ENCODE data around the gene ZNF467. TPM values are rescaled to one million over a fixed set of nuclear protein-coding genes. Genes with fewer than 3 reads are reported as not detected.

Gene ZNF467
- total RNA-seq, 2 experiments from 2014 or later = 0.08 to 0.11 TPM

GRCh38 chr7:149790754-149791360 is 17.5 kb upstream of the ZNF467 start:
- ATAC-seq (no peak), DNase-seq (no peak)
- POLR2A ChIA-PET = no interaction called here
- Mint-ChIP-seq H3K27ac (no peak overlapping the region), H3K27me3 (ENCODE audit: low read depth) (peaks cover 12% of the 10 kb centered on the region), H3K4me1 (ENCODE audit: low read depth) (peaks cover 3% of the 10 kb centered on the region), H3K4me3 (no peak overlapping the region), H3K36me3 (ENCODE audit: low read depth) (no peaks in the 10 kb centered on the region), H3K9me3 (ENCODE audit: insufficient read depth) (no peaks in the 10 kb centered on the region)
- CTCF ChIA-PET = interaction anchor here (0.9 to 1.5 kb wide), 2 partner anchors 49 to 131 kb away, joined by 3 to 4 read pairs; no protein-coding TSS in a partner anchor

- no peaks in the 10 kb centered on the region for H3K9me3 Mint-ChIP-seq (ENCODE audit: insufficient read depth)
- DNase-seq (peak; percentile 62), ATAC-seq (peak; percentile 77)
- peaks cover 12% of the 10 kb centered on the region for H3K27me3 Mint-ChIP-seq (ENCODE audit: low read depth)
- H3K27ac Mint-ChIP-seq = no peak overlapping the region
- H3K36me3 Mint-ChIP-seq (ENCODE audit: low read depth) = no peaks in the 10 kb centered on the region
- ChIA-PET POLR2A (no interaction called here), CTCF (interaction anchor here (0.9 to 1.0 kb wide), 3 partner anchors 20 to 128 kb away, joined by 3 read pairs; no protein-coding TSS in a partner anchor)
- no peak overlapping the region for H3K4me3 Mint-ChIP-seq
- peaks cover 3% of the 10 kb centered on the region for H3K4me1 Mint-ChIP-seq (ENCODE audit: low read depth)
Observed at GRCh38 chr7:149790146-149790548, 16.8 kb upstream of the ZNF467 start.

GRCh38 chr7:149789101-149789500 is 15.7 kb upstream of the ZNF467 start:
- ATAC-seq (no peak), DNase-seq (no peak)
- H3K27me3 Mint-ChIP-seq (ENCODE audit: low read depth) = peaks cover 12% of the 10 kb centered on the region
- H3K9me3 Mint-ChIP-seq (ENCODE audit: insufficient read depth) = no peaks in the 10 kb centered on the region
- peaks cover 3% of the 10 kb centered on the region for H3K4me1 Mint-ChIP-seq (ENCODE audit: low read depth)
- no peaks in the 10 kb centered on the region for H3K36me3 Mint-ChIP-seq (ENCODE audit: low read depth)
- no peak overlapping the region for H3K4me3 Mint-ChIP-seq
- no peak overlapping the region for H3K27ac Mint-ChIP-seq
- POLR2A ChIA-PET = no interaction called here
- CTCF ChIA-PET = interaction anchor here (0.8 to 0.9 kb wide), 2 partner anchors 18 to 19 kb away, joined by 3 to 4 read pairs; no protein-coding TSS in a partner anchor

- CTCF ChIA-PET = interaction anchor here (0.8 kb wide), 1 partner anchor 19 kb away, joined by 4 read pairs; no protein-coding TSS in a partner anchor
- H3K4me3 Mint-ChIP-seq = no peak overlapping the region
- POLR2A ChIA-PET = no interaction called here
- H3K4me1 Mint-ChIP-seq (ENCODE audit: low read depth) = peaks cover 3% of the 10 kb centered on the region
- DNase-seq = no peak
- H3K27me3 Mint-ChIP-seq (ENCODE audit: low read depth) = peaks cover 12% of the 10 kb centered on the region
- ATAC-seq = no peak
- no peaks in the 10 kb centered on the region for H3K36me3 Mint-ChIP-seq (ENCODE audit: low read depth)
- no peaks in the 10 kb centered on the region for H3K9me3 Mint-ChIP-seq (ENCODE audit: insufficient read depth)
- H3K27ac Mint-ChIP-seq = no peak overlapping the region
Observed at GRCh38 chr7:149788300-149788851, 15.0 kb upstream of the ZNF467 start.

- Mint-ChIP-seq H3K27ac (no peak overlapping the region), H3K4me1 (ENCODE audit: low read depth) (peaks cover 5% of the 10 kb centered on the region), H3K9me3 (ENCODE audit: insufficient read depth) (no peaks in the 10 kb centered on the region), H3K36me3 (ENCODE audit: low read depth) (no peaks in the 10 kb centered on the region), H3K27me3 (ENCODE audit: low read depth) (peaks cover 12% of the 10 kb centered on the region), H3K4me3 (no peak overlapping the region)
- POLR2A ChIA-PET = no interaction called here
- DNase-seq (no peak), ATAC-seq (no peak)
- CTCF ChIA-PET = no interaction called here
Observed at GRCh38 chr7:149787428-149788299, 14.3 kb upstream of the ZNF467 start.

GRCh38 chr7:149785983-149786382 is 12.6 kb upstream of the ZNF467 start:
- POLR2A ChIA-PET = no interaction called here
- peaks cover 12% of the 10 kb centered on the region for H3K27me3 Mint-ChIP-seq (ENCODE audit: low read depth)
- DNase-seq = no peak
- H3K27ac Mint-ChIP-seq = no peak overlapping the region
- no peak overlapping the region for H3K4me3 Mint-ChIP-seq
- no peaks in the 10 kb centered on the region for H3K9me3 Mint-ChIP-seq (ENCODE audit: insufficient read depth)
- H3K36me3 Mint-ChIP-seq (ENCODE audit: low read depth) = no peaks in the 10 kb centered on the region
- peaks cover 5% of the 10 kb centered on the region for H3K4me1 Mint-ChIP-seq (ENCODE audit: low read depth)
- CTCF ChIA-PET = no interaction called here
- ATAC-seq = no peak

GRCh38 chr7:149785402-149785801 is 12.0 kb upstream of the ZNF467 start:
- no peaks in the 10 kb centered on the region for H3K9me3 Mint-ChIP-seq (ENCODE audit: insufficient read depth)
- H3K27ac Mint-ChIP-seq = no peak overlapping the region
- POLR2A ChIA-PET = no interaction called here
- ATAC-seq (no peak), DNase-seq (no peak)
- H3K36me3 Mint-ChIP-seq (ENCODE audit: low read depth) = no peaks in the 10 kb centered on the region
- H3K4me3 Mint-ChIP-seq = no peak overlapping the region
- H3K27me3 Mint-ChIP-seq (ENCODE audit: low read depth) = peaks cover 9% of the 10 kb centered on the region
- CTCF ChIA-PET = no interaction called here
- peaks cover 5% of the 10 kb centered on the region for H3K4me1 Mint-ChIP-seq (ENCODE audit: low read depth)

GRCh38 chr7:149784251-149784608 is 10.8 kb upstream of the ZNF467 start:
- ChIA-PET POLR2A (interaction anchor here (0.6 kb wide), 1 partner anchor 89 kb away, joined by 3 read pairs; no protein-coding TSS in a partner anchor), CTCF (no interaction called here)
- peaks cover 2% of the 10 kb centered on the region for H3K4me1 Mint-ChIP-seq (ENCODE audit: low read depth)
- H3K4me3 Mint-ChIP-seq = no peak overlapping the region
- H3K27me3 Mint-ChIP-seq (ENCODE audit: low read depth) = peaks cover 3% of the 10 kb centered on the region
- H3K9me3 Mint-ChIP-seq (ENCODE audit: insufficient read depth) = no peaks in the 10 kb centered on the region
- no peak overlapping the region for H3K27ac Mint-ChIP-seq
- no peaks in the 10 kb centered on the region for H3K36me3 Mint-ChIP-seq (ENCODE audit: low read depth)
- no peak for ATAC-seq
- no peak for DNase-seq

- ATAC-seq (no peak), DNase-seq (no peak)
- CTCF ChIA-PET = no interaction called here
- Mint-ChIP-seq H3K9me3 (ENCODE audit: insufficient read depth) (no peaks in the 10 kb centered on the region), H3K4me3 (no peak overlapping the region), H3K36me3 (ENCODE audit: low read depth) (no peaks in the 10 kb centered on the region), H3K4me1 (ENCODE audit: low read depth) (peaks cover 2% of the 10 kb centered on the region), H3K27me3 (ENCODE audit: low read depth) (peaks cover under 1% of the 10 kb centered on the region), H3K27ac (no peak overlapping the region)
- POLR2A ChIA-PET = interaction anchor here (0.6 kb wide), 1 partner anchor 90 kb away, joined by 3 read pairs; no protein-coding TSS in a partner anchor
Observed at GRCh38 chr7:149783386-149784250, 10.2 kb upstream of the ZNF467 start.

- CTCF ChIA-PET = no interaction called here
- H3K27ac Mint-ChIP-seq = no peak overlapping the region
- POLR2A ChIA-PET = no interaction called here
- DNase-seq = no peak
- H3K4me3 Mint-ChIP-seq = no peak overlapping the region
- no peaks in the 10 kb centered on the region for H3K36me3 Mint-ChIP-seq (ENCODE audit: low read depth)
- H3K4me1 Mint-ChIP-seq (ENCODE audit: low read depth) = peaks cover 2% of the 10 kb centered on the region
- H3K9me3 Mint-ChIP-seq (ENCODE audit: insufficient read depth) = no peaks in the 10 kb centered on the region
- ATAC-seq = no peak
- no peaks in the 10 kb centered on the region for H3K27me3 Mint-ChIP-seq (ENCODE audit: low read depth)
Observed at GRCh38 chr7:149782682-149783345, 9.4 kb upstream of the ZNF467 start.

- Mint-ChIP-seq H3K27ac (no peak overlapping the region), H3K9me3 (ENCODE audit: insufficient read depth) (no peaks in the 10 kb centered on the region), H3K4me1 (ENCODE audit: low read depth) (peaks cover 2% of the 10 kb centered on the region), H3K4me3 (no peak overlapping the region), H3K27me3 (ENCODE audit: low read depth) (no peaks in the 10 kb centered on the region), H3K36me3 (ENCODE audit: low read depth) (no peaks in the 10 kb centered on the region)
- no peak for ATAC-seq
- no peak for DNase-seq
- CTCF ChIA-PET = no interaction called here
- POLR2A ChIA-PET = no interaction called here
Observed at GRCh38 chr7:149781921-149782320, 8.5 kb upstream of the ZNF467 start.
